GM19193 (cell line): ENCODE results near the gene GPR153.

Experiments
- POLR2A ChIP-seq: IDR thresholded peaks from 4 replicates; pipeline ENCODE4 v1.6.1; 2011; ENCODE audit not compliant: insufficient read depth, insufficient read length; ENCODE audit errors: extremely low read depth

The GPR153 gene

GRCh38 chr1:6197746-6198427, 63.0 kb downstream of the GPR153 start:
- no peak for TF ChIP-seq POLR2A
